Heart right ventricle (tissue), 16 donors: Measurements from ENCODE around the gene KCNV2. TPM values are rescaled to one million over a fixed set of nuclear protein-coding genes. Genes with fewer than 3 reads are reported as not detected.

Source experiments
- ATAC-seq, 8 donors: fragments of 200-7000 bp; cut with Tn5 transposase; one replicate each; pipeline ENCODE4 v1.9.1; 2020; ENCODE audit warnings: mild to moderate bottlenecking in 8 of 8, moderate library complexity in 8 of 8, moderate number of reproducible peaks in 1 of 8
- DNase-seq, 2 donors: peaks; one replicate each; pipeline ENCODE4 v3.0.0-alpha.2; 2020
- H3K27ac ChIP-seq, 10 donors: fragments of 200-600 bp; sonication (generic) in 2 of 10; one replicate each; pipeline versions ENCODE4 v1.5.0 to v1.8.0; 2020 to 2022; ENCODE audit warnings: mild to moderate bottlenecking in 3 of 10
- H3K27me3 ChIP-seq, 7 donors: fragments of 200-600 bp; one replicate each; pipeline ENCODE4 v1.8.0; 2021 to 2022; ENCODE audit warnings: mild to moderate bottlenecking in 2 of 7
- H3K36me3 ChIP-seq, 9 donors: fragments of 200-600 bp; sonication (generic) in 1 of 9; one replicate each; pipeline versions ENCODE4 v1.5.0 to v1.8.0; 2020 to 2022; ENCODE audit warnings: mild to moderate bottlenecking in 2 of 9
- H3K4me1 ChIP-seq, 9 donors: fragments of 200-600 bp; sonication (generic) in 1 of 9; one replicate each; pipeline versions ENCODE4 v1.5.0 to v1.8.0; 2020 to 2022; ENCODE audit warnings: mild to moderate bottlenecking in 4 of 9
- H3K4me3 ChIP-seq, 10 donors: fragments of 200-600 bp; sonication (generic) in 2 of 10; one replicate each; pipeline versions ENCODE4 v1.5.0 to v1.8.0; 2020 to 2022; ENCODE audit warnings: mild to moderate bottlenecking in 7 of 10, moderate library complexity in 2 of 10
- H3K9me3 ChIP-seq, 11 donors: fragments of 200-600 bp in 10 of 11; sonication (generic) in 2 of 11; one replicate each; pipeline versions ENCODE4 v1.5.0 to v1.8.0; 2013 to 2022; ENCODE audit warnings: mild to moderate bottlenecking in 2 of 11, control low read depth in 1 of 11, moderate library complexity in 1 of 11
- CTCF ChIP-seq, 9 donors: fragments of 200-600 bp; sonication (generic) in 2 of 9; IDR thresholded peaks; one replicate each; pipeline versions ENCODE4 v1.5.0 to v1.8.0; 2021 to 2022; ENCODE audit warnings: antibody characterized with exemption in 9 of 9, mild to moderate bottlenecking in 5 of 9, moderate library complexity in 1 of 9
- WGBS, 2 donors: extraction: QIAGEN DNeasy Blood & Tissue Kit; methylation state at CpG; one replicate each; pipeline ENCODE4 v1.1.7; 2013; ENCODE audit warnings: inconsistent platforms in 1 of 2; 5-methylcytosine and 5-hydroxymethylcytosine counted together
- intact Hi-C, 10 donors: fragments of 100-400 bp; cut with DNase I; formaldehyde crosslinking; loops; one replicate each; pipeline versions ENCODE4 v1.11.1 to v1.14.2; 2022
- polyA plus RNA-seq, 2 donors: library from polyadenylated mRNA; stranded (reverse); fragments of 200-250 nt; gene quantifications; one replicate each; pipeline ENCODE4 v1.2.3, GENCODE V29; 2013
- total RNA-seq, 10 donors: library from RNA; stranded (reverse); fragmentation: NEBNext Ultra II Directional in 3 of 10; extraction: Animal tissue kit (Norgen Biotek cat#: 25700) in 3 of 10; gene quantifications; one replicate each; pipeline versions ENCODE4 v1.2.1 to v1.2.4, GENCODE V29; 2021 to 2023
- donor health status: Arrhythmogenic right ventricular cardiomyopathy.
- donor health status: ischemic (EF 13 %, LVEDD 7.1; RV severe dilation, severe dysfunction).
- donor health status: healthy with polysubstance abuse.
- donor health status: DM: no; HTN: yes; CAD: no.
- donor health status: DM: no; HTN: no; CAD: no.
- donor health status: ischemic (EF 25% LVEDD 6.9; RV normal size, moderate dysfunction).
- donor health status: ischemic (EF 25% LVEDD 5.7; RV mildly dilated, moderate dysfunction).
- donor health status: healthy.
- donor health status: DM: yes; HTN: yes; CAD: no.
- donor health status: Ischemic cardiomyopathy.
- donor health status: ischemic (EF 35%, LVEDD 5.7; RV mildly dilated, moderate dysfunction).
- donor health status: nonischemic (EF 11% LVEDD 7.7; RV severe dilation, severe dysfunction).
- donor health status: DM: yes; HTN: yes; CAD: no.
- donor health status: PGD.
- donor health status: ischemic (EF 29% LVEDD 5.4; RV normal size, mild dysfunction).
- donor health status: nonischemic (EF 23%, LVEDD 6.1; RV moderate dilation, normal function).

The KCNV2 gene
- total and polyA plus RNA-seq, 12 donors: not detected

DNA sequence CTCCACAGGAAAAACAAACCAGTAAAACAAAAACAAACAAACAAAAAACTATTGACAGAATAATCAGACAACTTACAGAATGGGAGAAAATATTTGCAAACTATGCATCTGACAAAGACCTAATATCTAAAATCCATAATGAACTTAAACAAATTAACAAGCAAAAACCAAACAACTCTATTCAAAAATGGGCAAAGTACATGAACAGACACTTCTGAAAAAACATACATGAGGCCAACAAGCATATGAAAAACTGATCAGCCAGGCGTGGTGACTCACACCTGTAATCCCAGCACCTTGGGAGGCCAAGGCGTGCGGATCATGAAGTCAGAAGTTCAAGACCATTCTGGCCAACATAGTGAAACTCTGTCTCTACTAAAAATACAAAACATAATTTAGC is 60.1 kb downstream of the KCNV2 start:
- no peak for DNase-seq
- peaks cover 0 to 59% (median 16%) of the 10 kb centered on the region in 11 donors for H3K9me3 ChIP-seq
- H3K36me3 ChIP-seq: peaks cover 0 to 88% (median 60%) of the 10 kb centered on the region in 9 donors
- H3K27me3 ChIP-seq: no peaks in the 10 kb centered on the region
- ATAC-seq: no peak
- H3K4me3 ChIP-seq: no peak overlapping the region
- intact Hi-C loops: no loop called here
- no peak for TF ChIP-seq CTCF (IDR thresholded peaks at IDR 0.05)
- 98% methylated on average over 3 of the region's 3 CpGs for WGBS, 2 donors
- no peak overlapping the region for H3K27ac ChIP-seq
- H3K4me1 ChIP-seq: no peaks in the 10 kb centered on the region

DNA sequence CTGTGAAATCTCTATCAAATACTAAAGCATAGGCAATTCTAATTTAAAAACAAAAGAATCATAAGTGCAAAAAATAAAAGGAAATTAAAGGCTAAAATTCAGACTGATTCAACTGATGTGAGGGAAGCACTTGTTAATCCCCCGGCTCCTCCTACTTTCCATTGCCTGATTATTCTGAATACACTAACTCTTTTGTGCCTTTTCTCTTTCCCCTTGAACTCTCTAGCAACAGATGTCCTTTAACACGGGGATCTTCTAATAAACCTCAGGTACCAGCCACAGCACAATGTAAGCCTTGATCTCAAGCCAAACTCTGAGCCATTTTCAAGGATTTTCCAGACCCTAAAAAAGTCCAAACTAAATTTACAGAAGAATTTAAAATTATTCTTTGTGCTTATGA is 61.5 kb downstream of the KCNV2 start:
- Histone ChIP-seq H3K27ac (no peak overlapping the region), H3K36me3 (peaks cover 0 to 85% (median 47%) of the 10 kb centered on the region in 9 donors), H3K9me3 (peaks cover 0 to 46% (median 7%) of the 10 kb centered on the region in 11 donors), H3K27me3 (no peaks in the 10 kb centered on the region), H3K4me1 (no peaks in the 10 kb centered on the region), H3K4me3 (no peak overlapping the region)
- intact Hi-C loops: no loop called here
- WGBS, 2 donors: 88 to 97% methylated on average over 2 of the region's 2 CpGs
- DNase-seq (no peak), ATAC-seq (no peak)
- TF ChIP-seq CTCF (IDR thresholded peaks at IDR 0.05): no peak

Other genes with a start within 250 kb of the KCNV2 start
- gene VLDLR, start 95.7 kb upstream of the KCNV2 start, total RNA-seq: 100 to 1,000 TPM; 114 to 153 (median 140) TPM
- gene VLDLR, start 95.7 kb upstream of the KCNV2 start, polyA plus RNA-seq: 10 to 100 TPM; 17.9 to 23.0 TPM
- 10 to 100 TPM; 12.4 to 25.2 (median 16.0) TPM for gene PUM3, start 126.6 kb downstream of the KCNV2 start, total RNA-seq
- gene PUM3, start 126.6 kb downstream of the KCNV2 start, polyA plus RNA-seq: 10 to 100 TPM; 15.4 to 24.7 TPM